Neural cell (in vitro differentiated cells): Measurements from ENCODE around the gene LGR5. TPM values are rescaled to one million over a fixed set of nuclear protein-coding genes. Genes with fewer than 3 reads are reported as not detected.

Experiments used
- H2AFZ ChIP-seq: fragments of 200-600, 300-800 bp; sonication (generic), shearing (Covaris generic); 2 replicates; pipeline ENCODE4 v1.6.0; 2014; ENCODE audit warnings: low read depth, mild to moderate bottlenecking, antibody characterized with exemption, low read length, moderate library complexity
- H3F3A ChIP-seq: fragments of 200-600 bp; shearing (Covaris generic); 2 replicates; pipeline ENCODE4 v1.6.1; 2016; ENCODE audit warnings: mild to moderate bottlenecking, moderate library complexity, mixed read lengths, antibody characterized with exemption, low read length; ENCODE audit not compliant: insufficient read depth, poor library complexity, severe bottlenecking
- H3K27ac ChIP-seq: fragments of 200-600, 300-800 bp; sonication (generic), shearing (Covaris generic); 2 replicates; pipeline ENCODE4 v1.5.1; 2014; ENCODE audit warnings: mild to moderate bottlenecking, low read length, moderate library complexity
- H3K27me3 ChIP-seq: fragments of 300-800, 200-600 bp; sonication (generic), shearing (Covaris generic); 2 replicates; pipeline ENCODE4 v1.6.0; 2014; ENCODE audit warnings: mild to moderate bottlenecking, low read depth, low read length, moderate library complexity; ENCODE audit not compliant: insufficient read depth
- H3K36me3 ChIP-seq: fragments of 300-800, 200-600 bp; sonication (generic), shearing (Covaris generic); 2 replicates; pipeline ENCODE4 v1.5.1; 2014; ENCODE audit warnings: mild to moderate bottlenecking, antibody characterized with exemption, low read length, moderate library complexity; ENCODE audit not compliant: insufficient read depth
- H3K4me2 ChIP-seq: fragments of 300-800, 200-600 bp; sonication (generic), shearing (Covaris generic); 2 replicates; pipeline ENCODE4 v1.6.0; 2014; ENCODE audit warnings: mild to moderate bottlenecking, low read length
- H3K4me3 ChIP-seq: fragments of 300-800, 200-600 bp; sonication (generic), shearing (Covaris generic); 2 replicates; pipeline ENCODE4 v1.5.1; 2014; ENCODE audit warnings: mild to moderate bottlenecking, low read length, moderate library complexity
- H3K79me2 ChIP-seq: fragments of 200-600 bp; shearing (Covaris generic); replicated peaks from 2 replicates; pipeline ENCODE4 v1.6.0; 2014; ENCODE audit warnings: mild to moderate bottlenecking, low read length, moderate library complexity; ENCODE audit not compliant: insufficient read depth
- H3K9ac ChIP-seq: fragments of 300-800, 200-600 bp; sonication (generic), shearing (Covaris generic); 2 replicates; pipeline ENCODE4 v1.6.1; 2016; ENCODE audit warnings: mild to moderate bottlenecking, low read length, mixed read lengths
- H3K9me2 ChIP-seq: fragments of 200-600 bp; shearing (Covaris generic); 2 replicates; pipeline ENCODE4 v1.6.1; 2016; ENCODE audit warnings: mild to moderate bottlenecking, low read length, mixed read lengths; ENCODE audit not compliant: insufficient read depth
- H3K9me3 ChIP-seq: fragments of 200-600, 300-800 bp; sonication (generic), shearing (Covaris generic); 2 replicates; pipeline ENCODE4 v1.6.1; 2016; ENCODE audit warnings: mild to moderate bottlenecking, mixed run types, low read length, moderate library complexity, mixed read lengths
- H4K20me1 ChIP-seq: fragments of 200-600 bp; shearing (Covaris generic); 2 replicates; pipeline ENCODE4 v1.6.1; 2016; ENCODE audit warnings: mild to moderate bottlenecking, mixed run types; ENCODE audit not compliant: insufficient read depth
- CTCF ChIP-seq: fragments of 450-650 bp; IDR thresholded peaks from 2 replicates; pipeline ENCODE4 v1.5.1; 2014; ENCODE audit warnings: antibody characterized with exemption, mild to moderate bottlenecking, moderate library complexity; ENCODE audit not compliant: poor library complexity, severe bottlenecking
- EP300 ChIP-seq: fragments of 450-650 bp; conservative IDR thresholded peaks from 2 replicates; pipeline ENCODE4 v1.6.1; 2014; ENCODE audit warnings: antibody characterized with exemption, mild to moderate bottlenecking, moderate library complexity; ENCODE audit not compliant: poor library complexity, severe bottlenecking
- EZH2 ChIP-seq: fragments of 200-600, 300-800 bp; shearing (Covaris generic), sonication (generic); IDR thresholded peaks from 2 replicates; pipeline ENCODE4 v1.6.1; 2014; ENCODE audit warnings: antibody characterized with exemption, low read length, borderline replicate concordance, mild to moderate bottlenecking; ENCODE audit not compliant: insufficient read depth, poor library complexity, severe bottlenecking
- MXI1 ChIP-seq: fragments of 450-650 bp; conservative IDR thresholded peaks from 2 replicates; pipeline ENCODE4 v1.6.1; 2014; ENCODE audit warnings: antibody characterized with exemption, mild to moderate bottlenecking; ENCODE audit not compliant: poor library complexity, severe bottlenecking
- POLR2AphosphoS5 ChIP-seq: IDR thresholded peaks from 2 replicates; pipeline ENCODE4 v1.6.1; 2012
- RAD21 ChIP-seq: fragments of 450-650 bp; conservative IDR thresholded peaks from 2 replicates; pipeline ENCODE4 v1.6.1; 2014; ENCODE audit warnings: antibody characterized with exemption, mild to moderate bottlenecking, moderate library complexity
- REST ChIP-seq: IDR thresholded peaks from 2 replicates; pipeline ENCODE4 v1.6.1; 2012; ENCODE audit warnings: borderline replicate concordance
- SMC3 ChIP-seq: fragments of 450-650 bp; conservative IDR thresholded peaks from 2 replicates; pipeline ENCODE4 v1.6.1; 2014; ENCODE audit warnings: antibody characterized with exemption, mild to moderate bottlenecking, moderate library complexity; ENCODE audit not compliant: poor library complexity
- TAF1 ChIP-seq: IDR thresholded peaks from 2 replicates; pipeline ENCODE4 v1.6.1; 2012; ENCODE audit warnings: low read depth
- polyA plus RNA-seq: library from polyadenylated mRNA; depleted of rRNA; stranded (reverse); fragments of >200 nt; gene quantifications from 2 replicates; pipeline ENCODE4 v1.2.3, GENCODE V29; 2014

The LGR5 gene
- polyA plus RNA-seq, 1 donor from 2014 or later = 0.16 TPM

GRCh38 chr12:71541583-71541982 lies 102.0 kb downstream of the LGR5 start:
- no peaks in the 10 kb centered on the region for H3F3A ChIP-seq
- no peaks in the 10 kb centered on the region for H3K9me3 ChIP-seq
- no peak overlapping the region for H3K9ac ChIP-seq
- H4K20me1 ChIP-seq = no peaks in the 10 kb centered on the region
- no peak overlapping the region for H3K4me3 ChIP-seq
- no peak overlapping the region for H3K27ac ChIP-seq
- TF ChIP-seq SMC3 = no peak
- no peaks in the 10 kb centered on the region for H3K79me2 ChIP-seq
- no peak overlapping the region for H3K4me2 ChIP-seq
- H3K9me2 ChIP-seq = no peaks in the 10 kb centered on the region
- no peak overlapping the region for H2AFZ ChIP-seq
- H3K36me3 ChIP-seq = no peaks in the 10 kb centered on the region
- no peaks in the 10 kb centered on the region for H3K27me3 ChIP-seq

- Histone ChIP-seq H3F3A (no peaks in the 10 kb centered on the region), H3K27me3 (no peaks in the 10 kb centered on the region), H3K79me2 (no peaks in the 10 kb centered on the region), H2AFZ (no peak overlapping the region), H3K4me3 (no peak overlapping the region), H3K4me2 (no peak overlapping the region), H3K9me2 (no peaks in the 10 kb centered on the region), H3K9me3 (no peaks in the 10 kb centered on the region), H3K27ac (no peak overlapping the region), H4K20me1 (no peaks in the 10 kb centered on the region), H3K9ac (no peak overlapping the region), H3K36me3 (no peaks in the 10 kb centered on the region)
- TF ChIP-seq POLR2AphosphoS5 (no peak), EP300 (no peak), EZH2 (no peak), SMC3 (no peak), RAD21 (no peak), CTCF (no peak), TAF1 (no peak), MXI1 (no peak), REST (no peak)
Observed at GRCh38 chr12:71546322-71546861, 106.8 kb downstream of the LGR5 start.

GRCh38 chr12:71548893-71549292 lies 109.3 kb downstream of the LGR5 start:
- no peaks in the 10 kb centered on the region for H3K36me3 ChIP-seq
- H4K20me1 ChIP-seq = no peaks in the 10 kb centered on the region
- H3K9me2 ChIP-seq = no peaks in the 10 kb centered on the region
- H2AFZ ChIP-seq = no peak overlapping the region
- H3K9ac ChIP-seq = no peak overlapping the region
- no peaks in the 10 kb centered on the region for H3F3A ChIP-seq
- H3K4me3 ChIP-seq = no peak overlapping the region
- H3K79me2 ChIP-seq = no peaks in the 10 kb centered on the region
- no peak overlapping the region for H3K4me2 ChIP-seq
- no peaks in the 10 kb centered on the region for H3K9me3 ChIP-seq
- H3K27ac ChIP-seq = no peak overlapping the region
- H3K27me3 ChIP-seq = no peaks in the 10 kb centered on the region
- TF ChIP-seq CTCF = no peak
- no peak for TF ChIP-seq POLR2AphosphoS5
- no peak for TF ChIP-seq TAF1
- TF ChIP-seq EP300 = no peak
- TF ChIP-seq SMC3 = no peak
- TF ChIP-seq EZH2 = no peak
- no peak for TF ChIP-seq REST
- TF ChIP-seq RAD21 = no peak
- no peak for TF ChIP-seq MXI1
